DND-41 (cell line): Measurements from ENCODE around the gene CLRN3.

Experiments used
- ATAC-seq: fragments of 200-7000 bp; cut with Tn5 transposase; 3 replicates; pipeline ENCODE4 v1.9.1; 2021; ENCODE audit warnings: low read depth; ENCODE audit not compliant: insufficient read depth
- DNase-seq: peaks from one replicate; pipeline ENCODE4 v3.0.0-alpha.2; 2020
- H2AFZ ChIP-seq: 2 replicates; pipeline ENCODE4 v1.6.0; 2012; ENCODE audit warnings: low read depth, low read length
- H3K27ac ChIP-seq: 2 replicates; pipeline ENCODE4 v1.5.1; 2012; ENCODE audit warnings: low read length, inconsistent platforms
- H3K27me3 ChIP-seq: fragments of 200-600 bp; sonication (generic); 2 replicates; pipeline ENCODE4 v1.6.0; 2012; ENCODE audit warnings: low read length, mild to moderate bottlenecking, inconsistent platforms; ENCODE audit not compliant: insufficient read depth, poor library complexity
- H3K36me3 ChIP-seq: 2 replicates; pipeline ENCODE4 v1.5.1; 2012; ENCODE audit warnings: low read length, inconsistent platforms; ENCODE audit not compliant: insufficient read depth
- H3K4me1 ChIP-seq: 2 replicates; pipeline ENCODE4 v1.5.1; 2012; ENCODE audit warnings: mild to moderate bottlenecking, low read length; ENCODE audit not compliant: insufficient read depth
- H3K4me2 ChIP-seq: 2 replicates; pipeline ENCODE4 v1.6.0; 2012; ENCODE audit warnings: mild to moderate bottlenecking, moderate library complexity, low read length, inconsistent platforms; ENCODE audit not compliant: insufficient read depth
- H3K4me3 ChIP-seq, 2 experiments: fragments of 200-600 bp in 1 of 2; shearing (Covaris generic) in 1 of 2; 2 replicates each; pipeline ENCODE4 v1.5.1; 2012 to 2016; ENCODE audit warnings: inconsistent platforms in 2 of 2, low read length in 2 of 2, mild to moderate bottlenecking in 2 of 2, low read depth in 1 of 2, moderate library complexity in 1 of 2
- H3K79me2 ChIP-seq: 2 replicates; pipeline ENCODE4 v1.6.0; 2012; ENCODE audit warnings: low read length, inconsistent platforms; ENCODE audit not compliant: insufficient read depth
- H3K9ac ChIP-seq: 2 replicates; pipeline ENCODE4 v1.6.0; 2012; ENCODE audit warnings: low read depth, mild to moderate bottlenecking, inconsistent platforms, low read length, moderate library complexity
- H3K9me3 ChIP-seq: 2 replicates; pipeline ENCODE4 v1.5.1; 2012; ENCODE audit warnings: low read length, moderate library complexity, mild to moderate bottlenecking, inconsistent platforms; ENCODE audit not compliant: insufficient read depth, severe bottlenecking
- H4K20me1 ChIP-seq: 2 replicates; pipeline ENCODE4 v1.6.0; 2012; ENCODE audit warnings: low read length; ENCODE audit not compliant: insufficient read depth
- CTCF ChIP-seq: IDR thresholded peaks from 2 replicates; pipeline ENCODE4 v1.5.1; 2012; ENCODE audit warnings: borderline replicate concordance, low read length, moderate library complexity, mild to moderate bottlenecking; ENCODE audit not compliant: poor library complexity, severe bottlenecking; ENCODE audit errors: extremely low read depth
- EZH2 ChIP-seq: IDR thresholded peaks from 3 replicates; pipeline ENCODE4 v1.6.1; 2012; ENCODE audit warnings: borderline replicate concordance, low read depth, mild to moderate bottlenecking, moderate library complexity, low read length, inconsistent platforms; ENCODE audit not compliant: severe bottlenecking

Gene CLRN3

DNA sequence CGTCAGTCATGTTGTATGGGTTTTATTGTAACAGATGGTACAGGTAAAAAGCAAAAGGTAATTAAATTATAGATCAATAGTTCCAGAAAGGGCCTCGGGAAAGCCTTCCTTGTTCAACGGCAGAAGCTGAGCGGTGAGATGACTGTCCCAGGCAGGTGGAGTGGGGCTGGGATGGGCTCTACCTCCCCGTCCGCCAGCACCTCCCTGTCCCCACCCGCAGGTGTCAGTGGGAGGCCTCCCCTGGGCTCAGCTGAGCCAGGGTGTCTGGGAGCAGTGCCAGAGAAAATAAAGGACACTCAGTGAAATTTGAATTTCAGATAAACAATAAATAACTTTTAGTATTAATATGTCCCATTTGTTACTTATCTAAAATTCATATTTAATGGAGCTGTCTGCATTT, 58.9 kb downstream of the CLRN3 start:
- Histone ChIP-seq H3K36me3 (no peaks in the 10 kb centered on the region), H3K27me3 (peaks cover 8% of the 10 kb centered on the region), H4K20me1 (no peaks in the 10 kb centered on the region), H3K4me3 (no peak overlapping the region), H3K4me2 (no peak overlapping the region), H3K79me2 (no peaks in the 10 kb centered on the region), H3K9me3 (no peaks in the 10 kb centered on the region), H3K27ac (no peak overlapping the region), H2AFZ (no peak overlapping the region), H3K4me1 (no peaks in the 10 kb centered on the region), H3K9ac (no peak overlapping the region)
- no peak for DNase-seq
- TF ChIP-seq CTCF, result no peak
- no peak for TF ChIP-seq EZH2
- ATAC-seq, result no peak

DNA sequence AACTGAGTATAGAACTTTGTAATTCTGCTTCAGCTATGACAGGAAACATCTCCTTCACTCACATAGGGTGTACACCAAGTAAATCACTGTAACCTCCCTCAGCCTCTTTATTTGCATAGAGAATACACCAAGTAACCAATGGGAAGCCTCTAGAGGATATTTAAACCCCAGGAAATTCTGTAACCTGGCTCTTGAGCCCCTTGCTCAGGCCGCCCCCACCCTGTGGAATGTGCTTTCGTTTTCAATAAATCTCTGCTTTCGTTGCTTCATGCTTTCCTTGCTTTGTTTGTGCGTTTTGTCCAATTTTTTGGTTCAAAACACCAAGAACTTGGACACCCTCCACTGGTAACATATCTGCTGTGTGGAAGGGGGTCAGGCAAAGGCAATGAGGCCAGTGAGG, 60.2 kb downstream of the CLRN3 start:
- H3K9me3 ChIP-seq, result no peaks in the 10 kb centered on the region
- H3K4me2 ChIP-seq, result no peak overlapping the region
- H3K36me3 ChIP-seq, result no peaks in the 10 kb centered on the region
- no peak overlapping the region for H2AFZ ChIP-seq
- no peak overlapping the region for H3K4me3 ChIP-seq
- H3K4me1 ChIP-seq, result no peaks in the 10 kb centered on the region
- TF ChIP-seq CTCF (no peak), EZH2 (no peak)
- H3K79me2 ChIP-seq, result no peaks in the 10 kb centered on the region
- peaks cover 8% of the 10 kb centered on the region for H3K27me3 ChIP-seq
- H3K9ac ChIP-seq, result no peak overlapping the region
- DNase-seq, result no peak
- ATAC-seq, result peak; percentile 33; the same call in 2 of the 3 replicates
- no peak overlapping the region for H3K27ac ChIP-seq
- no peaks in the 10 kb centered on the region for H4K20me1 ChIP-seq

DNA sequence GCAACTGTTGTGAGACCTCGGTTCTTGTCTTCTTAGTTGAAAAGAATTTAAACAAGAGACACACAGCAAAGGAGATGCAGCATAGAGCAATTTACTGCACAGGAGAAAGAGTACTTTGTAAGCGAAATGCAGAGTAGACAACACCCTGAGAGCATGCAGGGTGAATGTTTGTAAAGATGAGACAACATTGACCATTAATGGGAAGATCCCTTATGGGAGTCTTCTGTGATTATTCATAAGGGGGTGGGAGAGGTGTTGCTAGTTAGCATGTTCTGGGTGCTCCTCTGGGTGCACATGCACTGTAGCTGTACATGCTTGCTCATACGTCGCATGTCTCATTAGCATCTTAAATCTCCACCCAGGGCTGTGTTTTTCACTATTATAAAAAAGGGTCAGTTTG, 62.3 kb downstream of the CLRN3 start:
- no peak overlapping the region for H2AFZ ChIP-seq
- no peak for TF ChIP-seq EZH2
- no peak for TF ChIP-seq CTCF
- H3K36me3 ChIP-seq, result no peaks in the 10 kb centered on the region
- no peaks in the 10 kb centered on the region for H3K4me1 ChIP-seq
- ATAC-seq (no peak), DNase-seq (no peak)
- no peaks in the 10 kb centered on the region for H4K20me1 ChIP-seq
- H3K4me3 ChIP-seq, result no peak overlapping the region
- no peaks in the 10 kb centered on the region for H3K9me3 ChIP-seq
- no peaks in the 10 kb centered on the region for H3K79me2 ChIP-seq
- H3K27ac ChIP-seq, result no peak overlapping the region
- H3K9ac ChIP-seq, result no peak overlapping the region
- H3K27me3 ChIP-seq, result peaks cover 8% of the 10 kb centered on the region
- H3K4me2 ChIP-seq, result no peak overlapping the region
